NCI-H345 treated with DMSO at 0.1 percent for 48 hours (cell line): ENCODE data around the gene TXLNB.
"Not testable (repeated sequence)": the region's sequence is repeated elsewhere in the genome, so short reads cannot be mapped to it uniquely, and the experiment has no call there.

Source experiments
- DNase-seq: peaks from one replicate; lab custom pipeline; 2025; ENCODE audit not compliant: unreplicated experiment; lab: John Stamatoyannopoulos, UW

Gene TXLNB

DNA sequence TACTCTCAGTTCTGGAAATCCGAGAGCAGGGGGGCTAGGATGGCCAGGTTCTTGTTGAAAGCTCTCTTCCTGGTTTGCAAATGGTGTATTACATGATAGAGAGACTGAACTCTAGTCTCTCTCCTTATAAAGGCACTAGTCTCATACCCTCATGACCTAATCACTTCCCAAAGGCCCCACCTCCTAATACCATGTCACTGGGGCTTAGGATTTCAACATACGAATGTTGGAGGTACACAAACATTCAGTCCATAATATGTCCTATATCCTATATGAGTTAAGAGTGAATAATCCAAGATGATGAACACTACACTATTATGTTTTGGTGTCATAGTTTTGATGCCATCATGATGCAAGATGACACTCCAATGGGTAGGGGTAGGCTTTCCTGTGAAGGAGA, 20.0 kb upstream of the TXLNB start:
- no peak for DNase-seq

DNA sequence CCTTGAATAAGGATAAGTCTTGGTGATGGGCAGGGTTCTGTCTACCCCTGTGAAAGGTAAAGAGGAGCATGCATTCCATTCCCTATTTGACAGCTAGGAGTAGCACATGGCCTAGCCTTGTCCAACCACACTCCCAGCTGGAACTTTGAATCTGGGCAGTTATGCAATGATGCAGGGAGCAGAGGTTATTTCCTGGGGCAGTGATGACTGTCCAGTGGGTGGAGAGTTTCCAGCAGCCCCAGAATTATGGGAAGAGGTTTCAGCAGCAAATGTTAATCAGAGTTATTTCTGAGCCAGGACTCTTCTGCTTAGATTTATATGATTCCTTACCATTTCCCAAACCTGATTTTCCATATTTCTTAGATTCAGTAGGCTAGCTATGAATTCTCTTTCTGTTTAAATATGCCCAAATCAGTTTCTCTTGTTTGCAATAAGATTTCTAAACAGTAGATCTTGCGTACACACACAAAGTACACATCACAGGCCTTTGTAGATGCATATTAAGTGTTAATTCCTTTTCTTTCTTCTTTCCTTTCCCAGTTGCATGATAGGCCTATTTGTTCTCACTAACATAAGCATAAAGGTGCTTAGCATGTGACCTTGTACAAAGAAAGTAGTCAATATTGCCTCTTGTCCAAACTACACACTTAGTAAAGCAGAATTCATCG, 17.3 kb upstream of the TXLNB start:
- DNase-seq, result no peak

DNA sequence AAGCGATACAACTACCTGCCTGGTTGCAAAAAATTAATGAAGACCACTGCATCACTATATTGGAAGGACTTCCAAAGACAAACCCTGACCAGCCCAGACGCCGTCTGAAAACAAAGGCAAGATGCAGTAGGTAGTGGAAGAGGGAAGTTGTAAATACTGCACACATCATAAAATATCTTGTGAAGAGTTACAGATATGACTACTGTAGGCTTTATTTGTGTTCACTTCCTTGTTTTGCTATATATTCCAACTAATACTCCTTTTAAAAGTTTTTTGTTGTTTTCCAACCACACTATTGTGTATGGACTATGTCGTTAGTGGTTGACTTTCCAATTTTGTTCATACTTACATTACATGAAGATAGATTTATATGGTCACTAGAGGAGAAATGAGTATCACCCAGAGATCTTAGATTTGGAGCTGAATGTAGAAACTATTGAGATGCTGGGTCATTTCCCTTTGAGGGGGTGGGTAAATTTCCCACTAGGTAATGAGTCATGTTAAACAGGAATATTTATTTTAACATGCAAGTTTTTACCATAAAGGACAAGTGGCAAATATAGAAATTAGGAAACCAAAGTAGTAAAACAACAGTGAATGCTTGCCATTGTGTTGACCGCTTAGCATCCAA, 16.6 kb upstream of the TXLNB start:
- DNase-seq, result no peak

GRCh38 chr6:139306291-139306981, 14.6 kb upstream of the TXLNB start:
- DNase-seq, result no peak

GRCh38 chr6:139303185-139303584, 11.4 kb upstream of the TXLNB start:
- no peak for DNase-seq

DNA sequence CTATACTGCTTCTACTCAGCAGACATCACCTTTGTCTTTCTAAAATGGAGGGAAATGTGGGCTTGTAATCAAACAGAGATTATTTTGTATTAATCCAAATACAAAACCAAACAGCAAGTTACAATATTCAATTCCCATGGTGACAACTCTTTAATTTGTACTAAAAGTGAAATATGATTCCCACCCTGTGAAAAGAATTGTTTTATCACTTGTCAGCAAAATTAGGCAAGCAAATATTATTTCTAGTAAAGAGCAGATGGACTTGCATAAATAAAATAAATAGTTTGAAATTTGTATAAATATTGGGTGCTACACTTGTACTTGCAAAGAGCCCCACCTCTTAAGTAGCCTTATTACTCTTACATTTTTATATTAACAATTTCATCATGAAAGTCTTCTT, 6.1 kb upstream of the TXLNB start:
- no peak for DNase-seq

- no peak for DNase-seq
Observed at GRCh38 chr6:139296927-139297326, 5.1 kb upstream of the TXLNB start.

DNA sequence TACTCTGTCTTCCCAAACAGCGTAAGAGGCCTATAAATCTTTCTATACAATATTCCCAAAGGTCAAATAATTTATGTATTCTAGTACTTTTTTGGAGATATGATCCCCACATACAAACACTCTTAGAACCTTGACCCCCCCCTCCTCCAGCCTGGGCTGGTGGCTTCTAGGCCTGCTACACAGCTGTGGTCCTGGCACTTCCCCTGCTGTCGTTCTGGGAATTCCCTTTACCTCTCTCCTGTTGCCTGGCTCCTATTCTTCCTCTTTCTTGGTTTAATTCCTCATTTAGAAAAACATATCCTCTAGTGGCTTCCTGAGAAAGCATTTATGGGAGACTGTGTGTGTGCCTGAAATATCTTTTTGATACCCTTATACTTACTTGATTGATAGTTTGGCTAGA, 4.1 kb upstream of the TXLNB start:
- no peak for DNase-seq

DNA sequence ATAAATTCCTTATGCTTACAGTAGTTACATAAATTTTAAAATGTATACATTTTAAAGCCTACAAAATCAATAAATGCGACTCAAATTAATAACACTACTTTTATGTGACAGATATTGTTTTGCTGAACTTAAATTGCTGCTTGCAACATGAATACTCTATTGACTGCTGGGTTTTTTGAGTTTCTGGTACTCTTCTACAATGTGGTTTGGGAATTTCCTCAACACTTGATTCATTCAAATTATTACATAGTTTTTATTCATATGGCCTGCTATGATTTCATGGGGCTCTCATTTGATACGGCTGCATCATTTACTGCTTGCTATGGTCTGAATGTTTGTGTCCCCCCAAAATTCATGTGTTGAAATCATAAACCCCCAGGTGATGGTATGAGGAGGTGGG, 2.3 kb upstream of the TXLNB start:
- no peak for DNase-seq

DNA sequence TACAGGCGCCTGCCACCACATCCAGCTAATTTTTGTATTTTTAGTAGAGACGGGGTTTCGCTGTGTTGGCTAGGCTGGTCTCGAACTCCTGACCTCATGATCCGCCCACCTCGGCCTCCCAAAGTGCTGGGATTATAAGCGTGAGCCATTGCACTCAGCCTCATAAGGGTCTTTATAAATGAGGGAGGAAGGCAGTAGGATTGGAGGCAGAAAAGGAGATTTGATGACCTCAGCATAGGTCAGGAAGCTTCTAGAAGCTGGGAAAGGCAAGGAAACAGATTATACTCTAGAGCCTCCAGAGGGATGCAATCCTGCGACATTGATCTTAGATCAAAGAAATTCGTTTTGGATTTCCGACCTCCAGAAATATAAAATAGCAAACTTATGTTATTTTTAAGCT, 1.4 kb upstream of the TXLNB start:
- DNase-seq, result not testable (repeated sequence)

- DNase-seq, result no peak
Observed at GRCh38 chr6:139290787-139291311, 949 bp downstream of the TXLNB start.

DNA sequence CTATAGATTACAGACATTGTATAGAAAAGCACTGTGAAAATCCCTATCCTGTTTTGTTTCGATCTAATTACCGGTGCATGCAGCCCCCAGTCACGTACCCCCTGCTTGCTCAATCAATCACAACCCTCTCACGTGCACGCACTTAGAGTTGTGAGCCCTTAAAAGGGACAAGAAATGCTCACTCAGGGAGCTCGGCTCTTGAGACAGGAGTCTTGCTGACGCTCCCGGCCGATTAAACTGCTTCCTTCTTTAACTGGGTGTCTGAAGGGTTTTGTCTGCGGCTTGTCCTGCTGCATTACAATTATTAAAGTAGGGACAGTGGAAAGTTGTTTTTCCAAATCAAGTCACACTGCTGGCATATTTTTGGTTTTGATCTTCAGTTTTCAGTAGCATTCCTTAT, 2.6 kb downstream of the TXLNB start:
- no peak for DNase-seq

DNA sequence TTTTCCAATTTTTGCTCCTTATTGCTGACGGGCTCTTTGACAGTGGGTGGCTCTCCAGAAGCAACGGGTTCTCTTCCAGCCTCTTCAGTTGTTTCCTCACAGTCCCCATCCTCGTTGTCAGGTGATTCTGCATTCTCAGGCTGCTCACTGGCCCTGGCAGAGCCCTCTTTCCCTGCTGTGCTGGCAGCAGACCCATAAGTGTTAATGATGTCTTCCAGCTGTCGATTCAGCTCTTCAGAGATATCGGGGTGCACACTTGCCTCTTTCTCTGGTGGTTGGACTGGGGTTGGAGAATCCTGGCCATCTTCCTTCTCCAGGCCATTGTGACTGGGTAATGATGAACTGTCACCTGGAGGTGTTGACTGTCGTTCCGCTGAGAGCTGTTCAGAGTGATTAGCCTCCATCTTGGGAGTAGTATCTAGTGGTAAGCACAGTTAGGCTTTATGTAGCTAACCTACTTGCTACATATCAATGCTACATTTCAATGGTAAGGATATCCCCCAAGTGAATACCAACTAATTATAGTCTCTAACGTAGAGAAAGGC, 3.2 kb downstream of the TXLNB start:
- no peak for DNase-seq

GRCh38 chr6:139287868-139288267, 3.9 kb downstream of the TXLNB start:
- no peak for DNase-seq

GRCh38 chr6:139286438-139286837, 5.4 kb downstream of the TXLNB start:
- not testable (repeated sequence) for DNase-seq

- DNase-seq, result no peak
Observed at GRCh38 chr6:139285590-139285989, 6.2 kb downstream of the TXLNB start.

GRCh38 chr6:139284789-139285188, 7.0 kb downstream of the TXLNB start:
- DNase-seq, result no peak

GRCh38 chr6:139282684-139283083, 9.1 kb downstream of the TXLNB start:
- DNase-seq, result no peak

- no peak for DNase-seq
Observed at GRCh38 chr6:139278190-139278589, 13.6 kb downstream of the TXLNB start.

DNA sequence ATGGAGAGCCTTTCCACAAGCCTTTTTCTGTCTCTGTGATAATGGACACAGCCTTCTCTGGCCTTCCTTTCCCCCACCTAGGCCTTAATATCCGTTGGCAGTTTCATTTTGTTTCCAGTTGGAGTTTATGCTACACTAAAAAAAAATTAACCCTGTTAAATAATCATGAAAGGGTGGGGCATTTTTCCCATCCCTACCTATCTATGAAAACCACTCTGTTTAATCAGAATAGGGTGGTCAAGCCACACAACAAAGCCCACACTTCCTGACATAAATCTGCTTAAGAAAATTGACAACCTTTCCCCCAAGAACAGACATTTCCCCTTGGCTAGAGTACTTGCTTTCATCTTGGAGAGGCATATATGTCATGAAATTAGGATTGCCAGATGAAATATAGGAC, 14.2 kb downstream of the TXLNB start:
- no peak for DNase-seq

GRCh38 chr6:139277161-139277560, 14.6 kb downstream of the TXLNB start:
- DNase-seq, result no peak
